ENCODE data around the gene CHST11. TPM values are rescaled to one million over a fixed set of nuclear protein-coding genes. Genes with fewer than 3 reads are reported as not detected.

CHST11 gene
- total RNA-seq, 2 experiments from 2014 or later, result 39.3 to 45.3 TPM

DNA sequence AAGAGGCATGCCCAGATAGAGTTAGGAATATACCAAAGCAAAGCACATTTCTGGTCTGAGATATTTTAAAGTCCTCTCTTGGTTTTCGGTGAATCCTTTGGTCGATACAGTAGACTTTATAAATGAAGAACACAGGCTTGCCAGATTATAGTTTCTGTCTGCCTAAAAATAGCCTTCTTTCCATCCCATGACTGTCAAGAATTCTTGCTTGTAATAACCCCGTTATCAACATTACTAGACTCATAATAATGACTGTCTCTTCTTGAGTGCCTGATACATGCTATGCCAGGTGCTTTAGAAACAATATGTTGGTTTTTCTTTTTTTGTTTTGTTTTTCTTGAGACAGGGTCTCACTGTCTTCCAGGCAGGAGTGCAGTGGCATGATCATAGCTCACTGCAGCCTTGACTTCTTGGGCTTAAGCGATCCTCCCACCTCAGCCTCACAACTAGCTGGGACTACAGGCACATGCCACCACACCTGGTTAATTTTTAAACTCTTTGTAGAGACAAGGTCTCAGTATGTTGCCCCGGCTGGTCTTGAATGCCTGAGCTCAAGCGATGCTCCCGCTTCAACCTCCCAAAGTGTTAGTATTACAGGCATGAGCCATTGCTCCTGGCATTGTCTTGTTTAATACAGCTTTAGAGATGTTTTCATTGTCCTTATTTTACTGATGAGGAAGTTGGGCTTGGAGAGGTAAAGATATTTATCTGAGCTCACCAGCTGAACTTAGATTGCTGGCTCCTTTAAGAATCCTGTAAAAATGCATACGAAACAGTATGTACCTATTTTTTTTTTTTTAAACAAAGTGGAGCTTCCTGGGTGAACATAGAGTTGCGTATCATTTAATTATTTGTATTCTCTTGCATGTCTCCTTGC, 30.4 kb downstream of the CHST11 start:
- intact Hi-C loops (cut with micrococcal nuclease), result loop anchor here (2.0 to 5.0 kb wide), 2 partner anchors 14 to 65 kb away; no protein-coding TSS in a partner anchor
- Mint-ChIP-seq H3K4me1 (ENCODE audit: low read depth) (peaks cover 84% of the 10 kb centered on the region), H3K4me3 (no peak overlapping the region), H3K27me3 (ENCODE audit: low read depth) (no peaks in the 10 kb centered on the region), H3K27ac (peak overlapping the region; percentile 11), H3K9me3 (no peaks in the 10 kb centered on the region), H3K36me3 (ENCODE audit: low read depth) (peaks cover 12% of the 10 kb centered on the region)
- no peak for DNase-seq
- CTCF ChIA-PET, result interaction anchor here (0.6 to 1.0 kb wide), 6 partner anchors 19 to 182 kb away, joined by 3 to 5 read pairs (median 5); no protein-coding TSS in a partner anchor

DNA sequence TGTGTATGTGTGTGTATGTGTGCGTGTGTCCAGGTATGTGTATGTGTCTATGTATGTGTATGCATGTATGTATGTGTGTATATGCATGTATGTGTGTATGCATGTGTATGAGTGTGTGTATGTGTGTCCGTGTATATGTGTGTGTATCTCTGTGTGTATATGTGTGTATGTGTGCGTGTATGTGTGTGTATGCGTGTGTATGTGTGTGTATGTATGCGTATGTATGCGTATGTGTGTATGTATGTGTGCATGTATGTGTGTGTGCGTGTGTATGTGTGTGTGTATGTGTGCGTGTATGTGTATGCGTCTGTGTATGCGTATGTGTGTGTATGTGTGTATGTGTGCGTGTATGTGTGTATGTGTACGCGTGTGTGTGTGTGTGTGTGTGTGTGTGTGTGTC, 31.6 kb downstream of the CHST11 start:
- no peak overlapping the region for H3K4me3 Mint-ChIP-seq
- no peak overlapping the region for H3K27ac Mint-ChIP-seq
- DNase-seq, result no peak
- no peaks in the 10 kb centered on the region for H3K9me3 Mint-ChIP-seq
- CTCF ChIA-PET, result no interaction called here
- H3K27me3 Mint-ChIP-seq (ENCODE audit: low read depth), result no peaks in the 10 kb centered on the region
- H3K36me3 Mint-ChIP-seq (ENCODE audit: low read depth), result peaks cover 12% of the 10 kb centered on the region
- H3K4me1 Mint-ChIP-seq (ENCODE audit: low read depth), result peaks cover 81% of the 10 kb centered on the region
- intact Hi-C loops (cut with micrococcal nuclease), result loop anchor here (5.0 kb wide), 1 partner anchor 66 kb away; no protein-coding TSS in a partner anchor

DNA sequence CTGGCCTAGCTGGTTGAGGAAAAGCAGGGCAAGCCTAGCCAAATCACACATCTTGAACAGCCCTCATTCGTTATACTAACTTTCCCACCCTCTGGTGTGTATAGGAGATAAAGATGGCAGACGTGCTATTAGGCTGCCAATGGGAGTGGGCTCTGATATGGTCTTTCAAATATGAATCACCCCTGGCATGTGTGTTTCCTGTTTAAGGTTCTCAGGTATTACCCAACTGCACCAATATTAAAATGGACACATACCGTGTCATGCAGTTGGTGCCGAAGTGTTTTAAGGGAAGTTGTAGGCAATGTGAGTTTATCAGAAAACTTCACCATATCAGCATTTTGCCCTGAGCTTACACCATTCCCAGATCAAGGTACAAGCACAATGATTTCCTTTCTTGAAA, 33.4 kb downstream of the CHST11 start:
- H3K27me3 Mint-ChIP-seq (ENCODE audit: low read depth), result no peaks in the 10 kb centered on the region
- H3K4me1 Mint-ChIP-seq (ENCODE audit: low read depth), result peaks cover 80% of the 10 kb centered on the region
- no peak for DNase-seq
- CTCF ChIA-PET, result no interaction called here
- peaks cover 7% of the 10 kb centered on the region for H3K36me3 Mint-ChIP-seq (ENCODE audit: low read depth)
- intact Hi-C loops (cut with micrococcal nuclease), result no loop called here
- no peaks in the 10 kb centered on the region for H3K9me3 Mint-ChIP-seq
- no peak overlapping the region for H3K4me3 Mint-ChIP-seq
- peak overlapping the region; percentile 20 for H3K27ac Mint-ChIP-seq

DNA sequence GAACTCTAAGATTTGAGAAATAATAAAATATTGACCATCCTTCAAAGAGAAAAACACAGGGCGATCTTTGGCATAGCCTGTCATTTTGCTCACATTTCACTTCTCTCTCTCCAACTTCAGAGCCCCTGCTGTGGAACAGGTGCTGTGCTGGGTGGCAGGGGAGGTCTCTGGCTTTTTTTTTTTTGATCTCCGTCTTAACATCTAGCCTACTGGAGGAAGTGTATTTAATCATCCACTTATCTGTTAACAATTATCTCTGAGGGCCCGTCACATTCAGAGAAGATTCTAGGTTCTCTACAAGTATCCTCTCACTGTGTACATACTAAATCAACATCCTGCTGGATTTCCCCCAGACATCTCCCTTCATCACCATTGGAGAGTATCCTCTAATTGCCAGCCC, 34.1 kb downstream of the CHST11 start:
- Mint-ChIP-seq H3K36me3 (ENCODE audit: low read depth) (peaks cover 7% of the 10 kb centered on the region), H3K27me3 (ENCODE audit: low read depth) (no peaks in the 10 kb centered on the region), H3K9me3 (no peaks in the 10 kb centered on the region), H3K4me1 (ENCODE audit: low read depth) (peaks cover 76% of the 10 kb centered on the region), H3K27ac (peak overlapping the region; percentile 20), H3K4me3 (no peak overlapping the region)
- CTCF ChIA-PET, result no interaction called here
- no peak for DNase-seq
- intact Hi-C loops (cut with micrococcal nuclease), result no loop called here

DNA sequence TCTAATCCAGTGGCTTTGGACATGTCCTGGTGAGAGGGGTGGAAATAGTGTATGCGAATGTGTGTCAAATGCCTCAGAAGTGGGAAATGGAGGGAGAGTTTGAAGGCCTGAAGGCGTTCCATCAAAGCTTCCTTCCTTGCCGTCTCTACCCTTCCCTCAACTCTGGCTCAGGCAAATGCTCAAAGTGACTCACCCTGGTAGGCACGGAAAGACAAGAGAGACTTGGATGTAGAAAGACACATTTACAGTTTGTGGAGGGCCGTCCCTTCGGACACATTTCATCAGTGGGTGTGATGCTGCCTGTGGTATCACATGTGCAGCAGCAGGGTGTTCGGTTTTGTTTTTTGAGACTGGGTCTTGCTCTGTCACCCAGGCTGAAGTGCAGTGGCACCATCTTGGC, 36.7 kb downstream of the CHST11 start:
- Mint-ChIP-seq H3K36me3 (ENCODE audit: low read depth) (peaks cover 7% of the 10 kb centered on the region), H3K4me3 (no peak overlapping the region), H3K4me1 (ENCODE audit: low read depth) (peaks cover 75% of the 10 kb centered on the region), H3K27me3 (ENCODE audit: low read depth) (no peaks in the 10 kb centered on the region), H3K9me3 (no peaks in the 10 kb centered on the region), H3K27ac (no peak overlapping the region)
- CTCF ChIA-PET, result interaction anchor here (0.6 to 1.7 kb wide), 3 partner anchors 19 to 112 kb away, joined by 3 to 6 read pairs (median 3); no protein-coding TSS in a partner anchor
- DNase-seq, result no peak
- intact Hi-C loops (cut with micrococcal nuclease), result no loop called here

DNA sequence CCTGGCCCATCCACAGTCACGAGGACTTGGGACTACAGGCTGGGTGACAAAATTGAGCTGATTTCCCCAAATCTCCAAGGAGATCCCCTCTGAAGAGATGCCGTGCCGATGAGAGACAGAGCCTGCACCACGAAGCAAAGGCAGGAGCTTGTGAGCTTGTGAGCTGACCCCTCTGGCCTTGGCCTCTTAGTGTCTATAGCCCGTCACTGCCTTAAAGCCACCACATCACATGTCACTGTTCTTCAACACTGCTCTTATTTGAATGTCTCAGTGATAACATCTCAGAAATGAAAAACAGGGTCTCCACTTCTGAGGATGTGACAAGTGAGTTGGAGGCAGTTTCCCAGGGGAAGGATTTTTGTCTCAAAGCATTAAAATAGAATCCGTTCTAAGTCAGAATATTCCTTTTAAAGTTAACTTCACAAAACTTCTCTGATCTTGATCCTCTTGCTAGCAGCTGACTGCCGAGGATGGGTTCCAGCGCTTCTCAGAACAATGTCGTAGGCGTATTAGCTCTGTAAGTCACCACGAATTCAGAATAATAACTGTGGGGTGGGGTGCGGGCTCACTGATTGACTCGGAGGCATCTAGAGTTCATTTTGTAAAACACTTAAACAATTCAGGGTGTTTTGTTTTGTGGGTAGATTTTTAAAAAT, 37.5 kb downstream of the CHST11 start:
- Mint-ChIP-seq H3K27ac (peak overlapping the region; percentile 70), H3K36me3 (ENCODE audit: low read depth) (peaks cover 7% of the 10 kb centered on the region), H3K4me1 (ENCODE audit: low read depth) (peaks cover 82% of the 10 kb centered on the region), H3K4me3 (peak overlapping the region; percentile 52), H3K27me3 (ENCODE audit: low read depth) (no peaks in the 10 kb centered on the region), H3K9me3 (no peaks in the 10 kb centered on the region)
- intact Hi-C loops (cut with micrococcal nuclease), result loop anchor here (1.0 kb wide), 3 partner anchors 16 to 177 kb away; no protein-coding TSS in a partner anchor
- peak; percentile 85 for DNase-seq
- CTCF ChIA-PET, result interaction anchor here (0.7 to 1.7 kb wide), 3 partner anchors 23 to 112 kb away, joined by 3 to 6 read pairs (median 3); no protein-coding TSS in a partner anchor

DNA sequence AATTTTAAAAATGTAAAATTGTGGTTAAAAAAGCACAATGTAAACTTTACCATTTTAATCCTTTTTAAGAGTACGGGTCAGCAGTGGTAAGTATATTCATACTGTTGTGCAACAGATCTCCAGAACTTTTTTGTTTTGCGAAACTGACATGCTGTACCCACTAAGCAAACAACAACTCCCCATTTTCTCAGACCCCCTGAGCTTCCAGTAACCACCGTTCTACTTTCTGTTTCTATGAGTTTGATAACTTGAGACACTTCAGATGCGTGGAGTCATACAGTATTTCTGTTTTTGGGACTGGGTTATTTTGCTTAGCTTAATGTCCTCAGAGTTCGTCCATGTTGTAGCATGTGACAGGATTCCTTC, 38.0 kb downstream of the CHST11 start:
- Mint-ChIP-seq H3K27me3 (ENCODE audit: low read depth) (no peaks in the 10 kb centered on the region), H3K4me1 (ENCODE audit: low read depth) (peaks cover 85% of the 10 kb centered on the region), H3K4me3 (peak overlapping the region; percentile 69), H3K9me3 (no peaks in the 10 kb centered on the region), H3K36me3 (ENCODE audit: low read depth) (peaks cover 7% of the 10 kb centered on the region), H3K27ac (peak overlapping the region; percentile 70)
- intact Hi-C loops (cut with micrococcal nuclease), result loop anchor here (1.0 to 5.0 kb wide), 7 partner anchors 16 to 613 kb away; partner anchors contain the start of gene WASHC4
- DNase-seq, result no peak
- CTCF ChIA-PET, result interaction anchor here (0.7 to 1.7 kb wide), 2 partner anchors 66 to 113 kb away, joined by 3 to 6 read pairs; no protein-coding TSS in a partner anchor

DNA sequence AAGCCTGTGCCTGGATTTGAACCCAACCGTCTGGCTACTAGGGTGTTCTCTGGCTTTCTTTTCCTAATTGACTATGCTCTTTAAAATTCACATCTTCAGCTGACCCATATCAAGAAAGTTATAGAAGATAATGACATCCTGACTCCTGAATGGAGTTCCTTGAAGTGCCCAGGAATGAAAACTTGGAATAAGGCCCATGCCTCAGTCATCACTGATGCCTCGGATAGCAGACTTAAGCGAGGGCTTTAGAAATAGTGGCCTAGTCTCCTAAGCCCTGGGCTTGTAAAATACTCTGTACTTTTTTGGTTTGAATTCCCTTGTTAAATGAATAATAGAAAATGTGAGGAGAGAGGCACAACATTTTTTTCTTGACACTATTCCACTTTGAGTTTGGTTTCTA, 39.0 kb downstream of the CHST11 start:
- Mint-ChIP-seq H3K9me3 (no peaks in the 10 kb centered on the region), H3K4me3 (no peak overlapping the region), H3K27ac (peak overlapping the region; percentile 57), H3K27me3 (ENCODE audit: low read depth) (no peaks in the 10 kb centered on the region), H3K36me3 (ENCODE audit: low read depth) (peaks cover 7% of the 10 kb centered on the region), H3K4me1 (ENCODE audit: low read depth) (peaks cover 85% of the 10 kb centered on the region)
- intact Hi-C loops (cut with micrococcal nuclease), result loop anchor here (5.0 kb wide), 4 partner anchors 113 to 612 kb away; partner anchors contain the start of gene WASHC4
- CTCF ChIA-PET, result no interaction called here
- no peak for DNase-seq

DNA sequence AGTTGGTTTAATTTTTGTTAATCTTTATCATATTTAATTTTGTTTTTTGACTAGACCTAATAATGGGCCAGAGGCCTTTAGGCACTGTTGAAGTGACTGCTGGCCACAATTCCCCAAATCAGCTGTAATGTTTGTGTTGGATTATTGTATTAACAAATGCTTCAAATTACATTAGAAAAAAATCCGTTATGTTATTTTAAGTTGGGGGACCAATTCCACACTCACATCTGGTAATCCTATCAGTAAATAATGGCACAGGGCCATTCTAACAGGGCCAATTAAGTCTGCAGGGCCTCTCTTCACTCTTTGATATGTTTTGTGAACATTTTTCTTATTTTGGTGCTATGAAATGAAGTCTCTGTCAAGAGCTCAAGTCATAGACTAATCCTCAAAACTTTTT, 39.6 kb downstream of the CHST11 start:
- CTCF ChIA-PET, result interaction anchor here (0.7 kb wide), 1 partner anchor 359 kb away, joined by 4 read pairs; no protein-coding TSS in a partner anchor
- no peaks in the 10 kb centered on the region for H3K9me3 Mint-ChIP-seq
- H3K4me3 Mint-ChIP-seq, result no peak overlapping the region
- H3K27me3 Mint-ChIP-seq (ENCODE audit: low read depth), result no peaks in the 10 kb centered on the region
- peaks cover 7% of the 10 kb centered on the region for H3K36me3 Mint-ChIP-seq (ENCODE audit: low read depth)
- peaks cover 85% of the 10 kb centered on the region for H3K4me1 Mint-ChIP-seq (ENCODE audit: low read depth)
- no peak overlapping the region for H3K27ac Mint-ChIP-seq
- intact Hi-C loops (cut with micrococcal nuclease), result loop anchor here (5.0 kb wide), 4 partner anchors 114 to 611 kb away; partner anchors contain the start of gene WASHC4
- DNase-seq, result no peak

DNA sequence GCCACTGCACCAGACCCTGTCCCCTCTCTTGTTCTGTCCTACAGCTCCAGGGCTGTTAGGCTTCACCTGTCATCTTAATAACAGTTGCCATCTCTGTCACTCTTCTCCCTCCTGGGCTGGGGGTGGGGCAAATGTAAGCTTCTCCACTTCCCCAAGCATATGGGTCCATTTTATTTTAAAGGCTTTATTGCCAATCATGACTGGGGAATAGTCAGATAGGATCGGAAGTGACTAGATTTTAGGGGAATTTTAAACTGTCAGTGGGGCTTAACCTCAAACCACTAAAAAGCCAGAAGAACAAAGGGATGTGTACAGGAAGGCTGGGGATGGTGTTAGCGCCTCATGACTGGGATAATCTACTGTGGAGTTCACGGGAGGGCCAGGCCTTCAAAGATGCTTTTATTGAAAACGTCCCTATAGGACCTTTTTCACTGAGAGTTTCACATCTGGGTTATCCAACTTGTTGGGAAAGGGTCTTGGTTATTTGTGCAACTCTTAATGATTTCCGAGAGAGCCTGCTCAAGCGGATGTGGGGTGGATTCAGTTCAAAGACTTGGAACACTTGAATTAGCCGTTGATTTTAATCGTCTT, 41.6 kb downstream of the CHST11 start:
- H3K4me1 Mint-ChIP-seq (ENCODE audit: low read depth), result peaks cover 90% of the 10 kb centered on the region
- intact Hi-C loops (cut with micrococcal nuclease), result loop anchor here (1.0 to 5.0 kb wide), 12 partner anchors 13 to 609 kb away; partner anchors contain the start of gene WASHC4
- peak overlapping the region; percentile 75 for H3K27ac Mint-ChIP-seq
- CTCF ChIA-PET, result interaction anchor here (1.1 to 1.3 kb wide), 3 partner anchors 13 to 40 kb away, joined by 3 read pairs; no protein-coding TSS in a partner anchor
- H3K36me3 Mint-ChIP-seq (ENCODE audit: low read depth), result no peaks in the 10 kb centered on the region
- H3K9me3 Mint-ChIP-seq, result no peaks in the 10 kb centered on the region
- DNase-seq, result peak; percentile 79
- no peaks in the 10 kb centered on the region for H3K27me3 Mint-ChIP-seq (ENCODE audit: low read depth)
- peak overlapping the region; percentile 48 for H3K4me3 Mint-ChIP-seq

DNA sequence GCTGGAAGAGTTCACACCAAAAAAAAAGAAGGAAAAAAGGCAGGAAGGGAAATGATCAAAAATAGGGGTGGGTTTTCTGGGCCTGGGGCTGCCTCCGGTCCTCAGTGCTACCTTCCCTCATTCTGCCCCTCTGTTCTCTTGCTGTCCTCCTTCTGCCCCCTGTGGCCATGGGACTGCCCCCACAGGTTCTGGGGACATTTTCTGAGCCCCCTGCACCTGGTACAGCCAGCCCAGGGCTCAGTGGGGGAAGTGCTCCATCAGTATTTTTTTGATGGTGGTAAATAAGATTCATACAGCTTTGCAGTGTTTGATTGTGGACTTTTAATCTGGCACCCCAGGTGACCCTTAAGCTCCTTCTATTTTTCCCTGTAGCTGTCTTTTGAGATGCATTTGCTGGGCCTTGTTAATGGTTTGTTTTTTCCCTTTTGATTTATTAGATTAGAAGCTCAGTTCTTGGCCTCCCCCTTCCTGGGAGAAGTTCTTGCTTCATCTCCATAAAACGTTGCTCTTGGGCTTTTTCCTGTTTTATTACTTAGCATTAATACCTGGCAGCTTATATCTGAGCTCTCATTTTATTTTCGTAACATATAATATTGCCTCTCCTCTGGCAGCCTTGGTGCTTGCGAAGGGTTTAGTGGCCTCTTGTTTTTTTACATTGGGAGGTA, 43.1 kb downstream of the CHST11 start:
- Mint-ChIP-seq H3K9me3 (no peaks in the 10 kb centered on the region), H3K27me3 (ENCODE audit: low read depth) (no peaks in the 10 kb centered on the region), H3K4me1 (ENCODE audit: low read depth) (peaks cover 84% of the 10 kb centered on the region), H3K36me3 (ENCODE audit: low read depth) (no peaks in the 10 kb centered on the region), H3K4me3 (no peak overlapping the region), H3K27ac (no peak overlapping the region)
- CTCF ChIA-PET, result interaction anchor here (1.4 kb wide), 1 partner anchor 9 kb away, joined by 8 read pairs; no protein-coding TSS in a partner anchor
- intact Hi-C loops (cut with micrococcal nuclease), result loop anchor here (2.0 to 5.0 kb wide), 6 partner anchors 69 to 608 kb away; partner anchors contain the start of gene WASHC4
- no peak for DNase-seq
